Loucy (cell line): ENCODE results near the gene SYNGAP1.

ENCODE experiments used
- CTCF ChIP-seq: fragments of 200-600 bp; sonication (generic); conservative IDR thresholded peaks from 2 replicates; pipeline ENCODE4 v1.5.1; 2014; ENCODE audit warnings: mild to moderate bottlenecking, antibody characterized with exemption, low read length
- EZH2phosphoT487 ChIP-seq: fragments of 200-600 bp; IDR thresholded peaks from 2 replicates; pipeline ENCODE4 v1.6.1; 2018; ENCODE audit warnings: antibody characterized with exemption, mild to moderate bottlenecking, moderate library complexity, borderline replicate concordance

GRCh38 chr6:33417903-33418689 lies 1.8 kb upstream of the SYNGAP1 start, which contains the start of gene CUTA:
- TF ChIP-seq CTCF = peak; percentile 58
- no peak for TF ChIP-seq EZH2phosphoT487
